ENCODE measurements around the gene MRNIP.

Gene MRNIP

GRCh38 chr5:179820127-179820482 lies 38.5 kb downstream of the MRNIP start:
- DNase-seq = no peak

- DNase-seq = peak in 2 of 5 donors; percentile 41
These were observed 39.1 kb downstream of the MRNIP start for GRCh38 chr5:179819296-179820126.

- DNase-seq = peak; percentile 81 to 94 (median 90)
These were observed 39.8 kb downstream of the MRNIP start for GRCh38 chr5:179818746-179819295.

GRCh38 chr5:179817890-179818745 lies 40.5 kb downstream of the MRNIP start:
- no peak for DNase-seq

GRCh38 chr5:179817470-179817840 lies 41.2 kb downstream of the MRNIP start:
- no peak for DNase-seq

GRCh38 chr5:179816796-179817469 lies 41.7 kb downstream of the MRNIP start:
- DNase-seq = no peak

GRCh38 chr5:179816401-179816795 lies 42.2 kb downstream of the MRNIP start:
- no peak for DNase-seq

GRCh38 chr5:179815491-179816249 lies 42.9 kb downstream of the MRNIP start:
- DNase-seq = no peak

GRCh38 chr5:179814090-179814489 lies 44.5 kb downstream of the MRNIP start:
- DNase-seq = no peak

- DNase-seq = no peak
These were observed 45.5 kb downstream of the MRNIP start for GRCh38 chr5:179812997-179813607.

- DNase-seq = no peak
These were observed 46.3 kb downstream of the MRNIP start for GRCh38 chr5:179812135-179812825.

- peak in 2 of 5 donors; percentile 67 to 77 for DNase-seq
These were observed 52.2 kb downstream of the MRNIP start, which contains the start of gene MGAT4B for GRCh38 chr5:179806250-179807048. Gene MGAT4B, minus strand, starts transcription at chr5:179806866. Its CDS starts 283 bp downstream, at chr5:179806583.

- peak in 1 of 5 donors; percentile 75 for DNase-seq
These were observed 52.9 kb downstream of the MRNIP start for GRCh38 chr5:179805529-179806249.

GRCh38 chr5:179805070-179805528 lies 53.5 kb downstream of the MRNIP start:
- no peak for DNase-seq

- DNase-seq = no peak
These were observed 54.1 kb downstream of the MRNIP start for GRCh38 chr5:179804555-179804947.

- DNase-seq = no peak
These were observed 54.7 kb downstream of the MRNIP start for GRCh38 chr5:179803651-179804554.

GRCh38 chr5:179802950-179803562 lies 55.6 kb downstream of the MRNIP start:
- DNase-seq = no peak

All from T-helper 1 cell (primary cell).